GM18867 (cell line): ENCODE measurements around the gene USP49.
A peak's percentile ranks its signal among the peaks of the same experiment; 100 is the strongest.

Experiments used
- ATAC-seq: cut with Tn5 transposase; IDR thresholded peaks from one replicate; pipeline ENCODE4 v1.9.1; 2021; ENCODE audit warnings: mild to moderate bottlenecking, moderate library complexity; ENCODE audit not compliant: unreplicated experiment

The USP49 gene

DNA sequence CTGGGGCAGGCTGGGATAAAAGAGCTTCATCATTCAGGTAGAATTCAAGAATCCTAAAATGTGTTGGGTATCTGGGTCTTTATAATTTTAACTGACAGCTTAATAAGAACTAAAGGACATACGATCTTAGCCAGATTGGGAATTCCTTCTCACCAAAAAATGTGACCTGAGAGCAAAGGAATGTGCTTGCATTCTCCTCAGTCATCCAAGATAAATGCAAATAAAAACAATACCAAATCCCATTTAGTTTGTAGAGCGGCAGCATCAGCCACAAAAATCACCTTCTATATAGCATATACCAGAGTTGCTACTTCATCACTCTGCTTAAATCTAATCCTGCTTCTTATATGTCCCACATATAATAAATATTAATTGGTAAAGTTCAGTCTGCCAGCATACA, 16.9 kb downstream of the USP49 start:
- ATAC-seq: no peak

- ATAC-seq: no peak
Observed at GRCh38 chr6:41877051-41877680, 18.0 kb downstream of the USP49 start.

DNA sequence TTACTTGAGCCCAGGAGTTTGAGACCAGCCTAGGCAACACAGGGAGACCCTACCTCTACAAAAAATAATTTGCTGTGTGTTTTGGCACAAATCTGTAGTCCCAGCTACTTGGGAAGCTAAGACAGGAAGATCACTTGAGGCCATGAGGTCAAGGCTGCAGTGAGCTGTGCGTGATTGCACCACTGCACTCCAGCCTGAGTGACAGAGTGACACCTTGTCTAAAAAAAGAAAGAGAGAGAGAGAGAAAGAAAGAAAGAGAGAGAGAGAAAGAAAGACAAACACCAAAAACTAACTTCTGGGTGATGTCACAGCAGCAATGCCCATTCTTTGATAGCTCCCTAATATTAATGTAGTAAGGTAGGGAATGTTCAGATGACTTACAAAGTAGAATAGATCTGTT, 20.4 kb downstream of the USP49 start:
- ATAC-seq: no peak

DNA sequence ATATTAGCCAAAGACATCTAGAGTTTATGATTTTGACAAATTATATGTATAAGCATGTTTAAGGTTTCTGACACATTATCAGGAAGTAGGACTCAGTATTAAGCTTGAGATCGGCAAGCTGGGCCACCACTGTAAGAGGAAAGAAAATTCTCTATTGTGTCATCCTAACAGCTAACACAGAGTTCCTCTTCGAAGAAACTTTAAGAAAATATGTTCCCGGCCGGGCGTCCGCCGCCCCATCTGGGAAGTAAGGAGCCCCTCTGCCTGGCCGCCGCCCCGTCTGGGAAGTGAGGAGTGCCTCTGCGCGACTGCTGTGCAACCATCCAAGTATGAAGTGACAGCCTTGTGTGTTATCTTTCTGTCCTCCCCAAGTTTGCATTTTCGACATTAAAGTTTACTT, 23.0 kb downstream of the USP49 start:
- no peak for ATAC-seq

DNA sequence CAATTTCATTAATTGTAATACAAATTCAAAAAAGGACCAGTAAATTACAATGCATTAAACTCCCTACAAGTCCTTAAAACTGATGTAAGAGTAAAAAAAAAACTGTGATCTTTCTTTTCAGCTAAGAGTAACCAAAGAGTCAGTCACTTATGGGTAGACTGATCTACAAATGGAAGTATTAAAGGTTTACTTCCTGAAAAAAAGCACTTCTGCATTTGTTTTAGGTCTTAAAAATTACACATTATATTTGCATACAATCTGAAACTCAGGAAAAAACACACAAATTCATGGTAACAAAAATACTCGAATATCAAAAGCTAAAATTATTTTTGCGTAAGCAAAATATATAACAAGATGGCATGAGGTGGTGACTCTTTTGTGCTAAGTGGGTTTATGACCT, 23.5 kb downstream of the USP49 start:
- no peak for ATAC-seq

GRCh38 chr6:41859356-41859755, 35.8 kb downstream of the USP49 start:
- no peak for ATAC-seq

GRCh38 chr6:41858703-41859102, 36.5 kb downstream of the USP49 start:
- ATAC-seq: no peak

DNA sequence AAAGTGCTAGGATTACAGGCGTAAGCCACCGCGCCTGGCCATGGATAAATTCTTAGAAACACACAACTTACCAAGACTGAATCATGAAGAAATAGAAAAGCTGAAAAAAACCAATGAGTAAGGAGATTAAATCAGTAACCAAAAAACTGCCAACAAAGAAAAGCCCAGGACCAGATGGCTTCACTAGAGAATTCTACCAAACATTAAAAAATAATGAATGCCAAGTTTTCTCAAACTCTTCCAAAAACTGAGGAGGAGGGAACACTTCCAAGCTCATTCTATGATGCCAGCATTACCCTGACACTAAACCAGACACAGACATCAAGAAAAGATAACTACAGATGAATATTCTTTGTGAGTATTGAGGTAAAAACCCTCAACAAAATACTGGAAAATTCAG, 44.3 kb downstream of the USP49 start:
- ATAC-seq: no peak

DNA sequence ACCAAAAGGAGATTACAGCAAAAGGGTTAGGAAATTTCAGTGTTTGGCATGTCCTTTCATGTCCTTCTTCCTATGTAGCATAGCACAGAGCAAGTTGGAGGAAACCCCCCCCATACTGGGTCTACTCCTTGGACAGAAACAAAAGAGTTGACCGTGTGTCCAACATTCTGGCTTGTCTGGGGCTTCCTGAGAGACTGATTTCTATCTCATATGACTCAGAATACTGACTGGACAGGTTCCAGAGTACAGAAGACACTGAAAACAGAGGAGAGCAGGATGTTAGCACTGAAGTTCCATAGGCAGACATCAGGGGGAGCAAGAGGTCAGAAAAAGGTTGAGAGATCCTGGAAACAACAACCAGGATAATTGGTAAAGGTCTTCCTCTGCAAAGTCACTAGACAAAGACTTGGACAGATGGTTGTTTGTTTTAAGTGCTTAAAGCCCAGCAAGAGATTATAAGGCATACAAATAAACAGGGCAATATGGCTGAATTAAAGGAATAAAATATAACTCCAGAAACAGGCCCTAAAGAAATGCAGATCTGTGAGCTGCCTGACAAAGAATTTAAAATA, 48.4 kb downstream of the USP49 start:
- ATAC-seq: peak; percentile 41

GRCh38 chr6:41843178-41843577, 52.0 kb downstream of the USP49 start:
- ATAC-seq: no peak

DNA sequence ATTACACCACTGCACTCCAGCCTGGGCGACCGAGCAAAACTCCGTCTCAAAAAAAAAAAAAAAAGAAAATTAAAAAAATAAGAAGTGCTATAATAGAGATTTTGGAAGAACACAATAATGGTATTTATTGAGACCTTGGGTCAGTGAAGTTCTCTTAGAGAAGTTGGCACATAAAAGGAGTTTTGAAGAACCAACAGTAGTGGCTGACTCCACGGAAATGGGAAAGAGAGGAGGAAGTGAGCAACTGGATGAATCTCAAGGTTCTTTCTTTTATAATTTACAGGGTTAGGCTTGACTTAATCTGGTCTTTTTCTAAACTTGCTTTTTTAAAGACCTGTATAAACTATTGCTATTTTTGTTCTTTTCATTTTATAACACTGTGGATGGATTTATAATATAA, 54.8 kb downstream of the USP49 start:
- no peak for ATAC-seq

GRCh38 chr6:41836660-41837052, 58.5 kb downstream of the USP49 start:
- ATAC-seq: no peak

DNA sequence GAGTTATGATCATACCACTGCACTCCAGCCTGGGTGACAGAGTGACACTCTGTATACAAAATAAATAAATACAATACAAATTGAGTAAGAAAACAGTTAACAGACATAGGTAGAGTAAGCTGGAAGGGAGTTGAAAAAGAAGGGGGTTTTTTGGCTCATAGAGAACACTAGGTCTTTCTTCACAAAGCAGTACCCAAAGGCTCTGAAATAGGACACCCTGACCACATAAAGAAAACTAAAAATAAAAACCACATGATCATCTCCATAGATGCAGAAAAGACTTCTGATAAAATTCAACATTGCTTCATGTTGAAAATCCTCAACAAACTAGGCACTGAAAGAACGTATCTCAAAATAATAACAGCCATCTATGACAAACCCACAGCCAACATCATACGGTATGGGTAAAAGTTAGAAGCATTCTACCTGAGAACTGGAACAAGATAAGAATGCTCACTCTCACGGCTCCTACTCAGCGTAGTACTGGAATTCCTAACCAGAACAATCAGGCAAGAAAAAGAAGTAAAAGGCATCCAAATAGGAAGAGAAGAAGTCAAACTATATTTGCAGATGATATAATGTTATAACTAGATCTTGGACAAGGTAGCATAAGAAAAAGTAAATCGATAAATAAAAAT, 59.0 kb downstream of the USP49 start:
- no peak for ATAC-seq

DNA sequence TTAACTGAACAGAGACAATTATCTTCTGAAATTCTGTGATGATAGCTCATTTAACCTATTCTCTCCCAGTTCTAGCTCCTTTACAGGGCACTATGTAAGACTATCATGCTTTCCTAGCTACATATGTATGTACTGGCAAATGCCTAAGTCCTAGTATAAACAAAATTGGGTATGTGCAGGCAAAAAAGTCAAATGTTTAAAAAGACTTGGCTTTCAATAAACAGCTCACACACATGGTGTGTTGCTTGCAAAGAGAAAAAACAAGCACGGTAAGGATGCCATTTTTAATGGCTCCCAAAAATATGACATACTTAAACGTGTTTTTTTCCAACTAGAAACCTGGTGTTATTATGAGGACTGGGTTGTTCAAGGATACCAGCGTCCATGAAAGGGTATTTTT, 62.9 kb downstream of the USP49 start:
- no peak for ATAC-seq

GRCh38 chr6:41826343-41827022, 68.7 kb downstream of the USP49 start:
- ATAC-seq: no peak

- no peak for ATAC-seq
Observed at GRCh38 chr6:41824571-41825569, 70.3 kb downstream of the USP49 start.

- ATAC-seq: no peak
Observed at GRCh38 chr6:41823178-41823577, 72.0 kb downstream of the USP49 start.

GRCh38 chr6:41822021-41822420, 73.2 kb downstream of the USP49 start:
- ATAC-seq: no peak

DNA sequence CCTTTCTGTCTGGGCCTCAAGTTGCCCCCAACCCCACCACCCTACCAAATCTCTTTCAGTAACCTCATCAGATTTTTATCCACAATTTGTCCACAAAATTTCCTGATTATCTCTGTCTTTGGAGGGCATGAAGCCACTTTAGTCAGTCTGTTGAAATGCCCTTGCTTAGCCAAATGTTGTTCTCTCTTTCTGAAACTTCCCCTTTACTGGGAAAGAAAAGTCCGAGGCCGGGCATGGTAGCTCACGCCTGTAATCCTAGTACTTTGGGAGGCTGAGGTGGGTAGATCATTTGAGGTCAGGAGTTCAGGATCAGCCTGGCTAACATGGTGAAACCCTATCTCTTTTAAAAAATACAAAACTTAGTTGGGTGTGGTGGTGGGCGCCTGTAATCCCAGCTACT, 73.9 kb downstream of the USP49 start:
- ATAC-seq: no peak

GRCh38 chr6:41818271-41819054, 76.7 kb downstream of the USP49 start:
- ATAC-seq: no peak
